ENCODE measurements around the gene MAP4K4.

Gene MAP4K4

GRCh38 chr2:101794141-101794540, 96.6 kb downstream of the MAP4K4 start:
- H3K4me1 ChIP-seq (ENCODE audit: control insufficient read depth, insufficient read depth, low read length): no peaks in the 10 kb centered on the region
- no peaks in the 10 kb centered on the region for H3K27me3 ChIP-seq (ENCODE audit: control insufficient read depth in 1 of 2, insufficient read depth in 2 of 2, low read length in 2 of 2)
- no peaks in the 10 kb centered on the region for H3K9me3 ChIP-seq (ENCODE audit: control insufficient read depth in 2 of 2, low read length in 2 of 2)
- H3K4me3 ChIP-seq (ENCODE audit: low read length in 2 of 2): no peak overlapping the region
- no peaks in the 10 kb centered on the region for H3K36me3 ChIP-seq (ENCODE audit: control insufficient read depth in 2 of 2, insufficient read depth in 2 of 2, low read length in 2 of 2)
- H3K27ac ChIP-seq (ENCODE audit: low read length): no peak overlapping the region
- no peak overlapping the region for H3K9ac ChIP-seq (ENCODE audit: low read length in 2 of 2)

DNA sequence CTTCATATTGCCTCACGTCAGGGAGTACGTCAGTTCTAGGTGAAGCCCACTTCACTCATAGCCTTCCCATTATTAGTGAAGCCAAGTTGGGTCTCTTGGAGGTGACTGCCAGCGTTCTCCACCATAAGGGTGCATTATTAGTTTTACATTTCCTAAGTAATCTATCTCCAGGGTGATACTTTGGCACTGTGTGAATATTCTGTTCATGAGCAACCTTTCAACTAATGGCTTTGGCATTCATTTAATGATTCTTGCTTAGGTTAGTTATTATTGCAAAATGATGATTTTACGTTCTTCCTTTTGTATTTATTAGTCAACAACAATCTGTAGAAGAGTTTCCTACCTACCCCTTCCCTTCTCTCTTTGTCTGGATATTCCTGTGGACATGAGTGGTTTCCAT, 97.5 kb downstream of the MAP4K4 start:
- Histone ChIP-seq H3K9me3 (ENCODE audit: control insufficient read depth in 2 of 2, low read length in 2 of 2) (no peaks in the 10 kb centered on the region), H3K27ac (ENCODE audit: low read length) (no peak overlapping the region), H3K9ac (ENCODE audit: low read length in 2 of 2) (no peak overlapping the region), H3K27me3 (ENCODE audit: control insufficient read depth in 1 of 2, insufficient read depth in 2 of 2, low read length in 2 of 2) (no peaks in the 10 kb centered on the region), H3K4me3 (ENCODE audit: low read length in 2 of 2) (no peak overlapping the region), H3K4me1 (ENCODE audit: control insufficient read depth, insufficient read depth, low read length) (no peaks in the 10 kb centered on the region), H3K36me3 (ENCODE audit: control insufficient read depth in 2 of 2, insufficient read depth in 2 of 2, low read length in 2 of 2) (no peaks in the 10 kb centered on the region)

- Histone ChIP-seq H3K36me3 (ENCODE audit: control insufficient read depth in 2 of 2, insufficient read depth in 2 of 2, low read length in 2 of 2) (no peaks in the 10 kb centered on the region), H3K4me1 (ENCODE audit: control insufficient read depth, insufficient read depth, low read length) (peaks cover 5% of the 10 kb centered on the region), H3K4me3 (ENCODE audit: low read length in 2 of 2) (no peak overlapping the region), H3K9ac (ENCODE audit: low read length in 2 of 2) (no peak overlapping the region), H3K27ac (ENCODE audit: low read length) (no peak overlapping the region), H3K9me3 (ENCODE audit: control insufficient read depth in 2 of 2, low read length in 2 of 2) (no peaks in the 10 kb centered on the region), H3K27me3 (ENCODE audit: control insufficient read depth in 1 of 2, insufficient read depth in 2 of 2, low read length in 2 of 2) (no peaks in the 10 kb centered on the region)
These were observed 99.5 kb downstream of the MAP4K4 start for GRCh38 chr2:101796825-101797600.

- Histone ChIP-seq H3K4me1 (ENCODE audit: control insufficient read depth, insufficient read depth, low read length) (peaks cover 23% of the 10 kb centered on the region), H3K9ac (ENCODE audit: low read length in 2 of 2) (no peak overlapping the region), H3K27ac (ENCODE audit: low read length) (no peak overlapping the region), H3K27me3 (ENCODE audit: control insufficient read depth in 1 of 2, insufficient read depth in 2 of 2, low read length in 2 of 2) (no peaks in the 10 kb centered on the region), H3K9me3 (ENCODE audit: control insufficient read depth in 2 of 2, low read length in 2 of 2) (no peaks in the 10 kb centered on the region), H3K4me3 (ENCODE audit: low read length in 2 of 2) (no peak overlapping the region), H3K36me3 (ENCODE audit: control insufficient read depth in 2 of 2, insufficient read depth in 2 of 2, low read length in 2 of 2) (no peaks in the 10 kb centered on the region)
These were observed 104.0 kb downstream of the MAP4K4 start for GRCh38 chr2:101801496-101801895.

DNA sequence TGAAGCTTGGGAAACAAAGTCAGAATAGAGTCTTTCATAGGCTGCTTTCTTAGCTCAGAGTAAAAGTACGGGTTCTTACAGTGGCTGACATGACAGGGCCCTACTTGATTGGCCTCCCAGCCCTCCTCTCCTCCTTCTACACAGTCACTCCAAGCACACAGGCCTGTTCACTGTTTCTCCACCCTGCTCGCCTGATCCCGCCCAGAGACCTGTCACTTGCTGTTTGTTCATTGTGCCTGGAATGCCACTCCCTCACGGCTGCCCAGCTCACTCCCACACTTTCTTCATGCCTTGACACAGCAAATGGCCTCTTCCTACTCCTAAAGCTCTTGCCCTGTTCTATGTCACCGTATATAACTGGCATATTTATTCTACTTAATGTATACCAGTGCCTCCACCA, 104.8 kb downstream of the MAP4K4 start:
- H3K36me3 ChIP-seq (ENCODE audit: control insufficient read depth in 2 of 2, insufficient read depth in 2 of 2, low read length in 2 of 2): no peaks in the 10 kb centered on the region
- no peak overlapping the region for H3K27ac ChIP-seq (ENCODE audit: low read length)
- H3K9ac ChIP-seq (ENCODE audit: low read length in 2 of 2): no peak overlapping the region
- H3K4me3 ChIP-seq (ENCODE audit: low read length in 2 of 2): no peak overlapping the region
- no peaks in the 10 kb centered on the region for H3K27me3 ChIP-seq (ENCODE audit: control insufficient read depth in 1 of 2, insufficient read depth in 2 of 2, low read length in 2 of 2)
- H3K4me1 ChIP-seq (ENCODE audit: control insufficient read depth, insufficient read depth, low read length): peaks cover 23% of the 10 kb centered on the region
- no peaks in the 10 kb centered on the region for H3K9me3 ChIP-seq (ENCODE audit: control insufficient read depth in 2 of 2, low read length in 2 of 2)

DNA sequence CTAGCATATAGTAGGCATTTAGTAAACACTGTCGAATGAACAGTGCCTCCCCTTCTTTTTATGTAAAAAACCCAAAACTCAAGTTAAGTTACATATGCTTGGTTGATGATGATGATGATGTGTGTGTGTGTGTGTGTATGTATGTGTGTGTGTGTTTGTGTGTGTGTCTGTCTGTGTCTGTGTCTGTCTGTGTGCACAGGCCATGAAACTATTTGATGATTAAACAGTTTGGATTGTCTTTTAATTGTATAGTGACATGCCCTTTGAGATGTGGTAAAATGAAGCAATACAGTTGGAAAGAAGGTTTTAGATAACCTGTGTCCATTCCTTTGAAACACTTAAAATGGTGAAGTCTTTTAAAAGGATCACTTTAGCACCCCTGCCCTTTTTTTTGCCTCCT, 105.6 kb downstream of the MAP4K4 start:
- Histone ChIP-seq H3K9me3 (ENCODE audit: control insufficient read depth in 2 of 2, low read length in 2 of 2) (no peaks in the 10 kb centered on the region), H3K9ac (ENCODE audit: low read length in 2 of 2) (no peak overlapping the region), H3K4me3 (ENCODE audit: low read length in 2 of 2) (no peak overlapping the region), H3K4me1 (ENCODE audit: control insufficient read depth, insufficient read depth, low read length) (peaks cover 26% of the 10 kb centered on the region), H3K27me3 (ENCODE audit: control insufficient read depth in 1 of 2, insufficient read depth in 2 of 2, low read length in 2 of 2) (no peaks in the 10 kb centered on the region), H3K27ac (ENCODE audit: low read length) (no peak overlapping the region), H3K36me3 (ENCODE audit: control insufficient read depth in 2 of 2, insufficient read depth in 2 of 2, low read length in 2 of 2) (no peaks in the 10 kb centered on the region)

DNA sequence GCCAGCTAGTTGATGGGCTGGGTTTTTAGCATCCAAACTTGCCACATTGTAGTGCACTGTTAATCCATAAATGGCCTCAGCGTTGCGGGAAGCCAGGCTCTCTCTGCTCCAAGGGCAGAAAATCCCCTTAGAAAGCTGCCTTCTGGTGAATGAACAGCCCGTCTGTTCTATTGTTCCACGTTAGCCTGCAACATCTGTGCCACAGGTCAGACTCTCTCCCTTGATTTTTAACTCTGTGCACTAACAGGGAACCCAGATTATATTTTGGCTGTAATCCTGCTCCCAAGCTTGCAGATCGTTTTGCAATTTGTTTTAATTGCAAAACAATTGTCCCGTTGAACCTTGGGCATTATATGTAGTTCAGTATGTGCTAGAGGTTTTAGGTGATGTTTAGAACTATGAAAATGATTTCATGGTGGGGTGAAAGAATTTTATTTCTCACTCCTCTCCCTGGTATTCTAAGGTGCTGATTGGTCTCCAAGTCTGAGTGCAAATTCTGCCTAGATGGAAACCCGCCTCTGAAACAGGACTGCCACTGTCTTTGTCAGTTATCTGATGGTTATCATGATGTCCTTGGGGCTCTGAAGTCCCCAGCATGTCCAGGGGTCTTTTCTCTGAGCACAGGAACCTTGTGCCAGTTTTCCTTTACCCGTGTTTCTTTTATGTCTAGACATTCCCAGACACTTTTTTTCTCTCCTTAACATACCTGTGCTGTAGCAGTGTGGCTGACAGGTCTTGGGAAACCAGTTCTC, 106.6 kb downstream of the MAP4K4 start:
- H3K4me1 ChIP-seq (ENCODE audit: control insufficient read depth, insufficient read depth, low read length): peaks cover 27% of the 10 kb centered on the region
- no peak overlapping the region for H3K4me3 ChIP-seq (ENCODE audit: low read length in 2 of 2)
- no peaks in the 10 kb centered on the region for H3K27me3 ChIP-seq (ENCODE audit: control insufficient read depth in 1 of 2, insufficient read depth in 2 of 2, low read length in 2 of 2)
- H3K9me3 ChIP-seq (ENCODE audit: control insufficient read depth in 2 of 2, low read length in 2 of 2): no peaks in the 10 kb centered on the region
- H3K9ac ChIP-seq (ENCODE audit: low read length in 2 of 2): no peak overlapping the region
- no peaks in the 10 kb centered on the region for H3K36me3 ChIP-seq (ENCODE audit: control insufficient read depth in 2 of 2, insufficient read depth in 2 of 2, low read length in 2 of 2)
- H3K27ac ChIP-seq (ENCODE audit: low read length): no peak overlapping the region

DNA sequence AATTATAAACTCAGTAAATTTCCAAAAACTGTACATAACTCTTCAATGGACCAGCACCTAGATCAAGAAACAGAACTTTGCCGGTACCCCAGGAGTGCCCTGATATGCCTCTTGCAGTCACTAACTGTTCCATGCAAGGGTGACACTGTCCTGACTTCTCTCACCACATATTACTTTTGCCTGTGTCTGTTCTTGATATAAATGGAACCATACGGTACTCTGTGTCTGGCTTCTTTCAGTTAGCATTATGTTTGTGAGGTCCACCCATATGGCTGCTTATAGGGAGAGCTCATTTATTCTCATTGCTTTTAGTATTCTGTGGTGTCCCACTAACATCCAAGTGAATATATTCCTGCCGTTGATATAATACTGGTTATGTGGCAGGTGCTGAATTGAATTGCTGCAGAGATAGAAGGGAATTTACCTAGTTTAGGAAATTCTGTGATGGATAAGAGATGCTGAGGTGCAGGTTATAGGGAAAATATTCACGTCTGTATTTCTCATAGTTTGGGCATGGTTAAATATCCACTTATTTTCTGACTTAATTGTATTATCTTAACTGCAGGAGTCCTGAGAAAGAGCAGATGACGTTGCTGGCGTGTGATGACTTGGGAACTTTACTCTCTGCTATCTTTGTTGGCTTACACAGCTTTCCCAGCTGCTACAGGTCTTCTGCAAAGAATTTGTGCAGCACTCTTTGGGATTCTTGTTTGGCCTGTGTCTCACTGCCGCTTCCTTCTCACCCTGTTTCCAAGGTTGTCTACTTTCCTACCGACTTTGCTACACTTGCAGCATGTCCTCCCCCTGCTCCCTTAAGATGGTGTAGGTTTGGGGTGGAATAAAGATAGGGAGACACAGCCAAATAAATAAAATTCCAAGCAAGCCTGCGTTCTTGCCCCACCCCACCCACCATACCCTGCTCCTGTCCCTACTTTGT, 107.9 kb downstream of the MAP4K4 start:
- H3K4me1 ChIP-seq (ENCODE audit: control insufficient read depth, insufficient read depth, low read length): peaks cover 27% of the 10 kb centered on the region
- H3K27ac ChIP-seq (ENCODE audit: low read length): no peak overlapping the region
- H3K36me3 ChIP-seq (ENCODE audit: control insufficient read depth in 2 of 2, insufficient read depth in 2 of 2, low read length in 2 of 2): no peaks in the 10 kb centered on the region
- no peaks in the 10 kb centered on the region for H3K9me3 ChIP-seq (ENCODE audit: control insufficient read depth in 2 of 2, low read length in 2 of 2)
- no peaks in the 10 kb centered on the region for H3K27me3 ChIP-seq (ENCODE audit: control insufficient read depth in 1 of 2, insufficient read depth in 2 of 2, low read length in 2 of 2)
- H3K4me3 ChIP-seq (ENCODE audit: low read length in 2 of 2): no peak overlapping the region
- no peak overlapping the region for H3K9ac ChIP-seq (ENCODE audit: low read length in 2 of 2)

GRCh38 chr2:101806123-101806522, 108.6 kb downstream of the MAP4K4 start:
- H3K4me3 ChIP-seq (ENCODE audit: low read length in 2 of 2): no peak overlapping the region
- no peak overlapping the region for H3K9ac ChIP-seq (ENCODE audit: low read length in 2 of 2)
- peaks cover 26% of the 10 kb centered on the region for H3K4me1 ChIP-seq (ENCODE audit: control insufficient read depth, insufficient read depth, low read length)
- H3K9me3 ChIP-seq (ENCODE audit: control insufficient read depth in 2 of 2, low read length in 2 of 2): no peaks in the 10 kb centered on the region
- no peaks in the 10 kb centered on the region for H3K36me3 ChIP-seq (ENCODE audit: control insufficient read depth in 2 of 2, insufficient read depth in 2 of 2, low read length in 2 of 2)
- H3K27me3 ChIP-seq (ENCODE audit: control insufficient read depth in 1 of 2, insufficient read depth in 2 of 2, low read length in 2 of 2): no peaks in the 10 kb centered on the region
- H3K27ac ChIP-seq (ENCODE audit: low read length): no peak overlapping the region

- H3K27me3 ChIP-seq (ENCODE audit: control insufficient read depth in 1 of 2, insufficient read depth in 2 of 2, low read length in 2 of 2): no peaks in the 10 kb centered on the region
- H3K9me3 ChIP-seq (ENCODE audit: control insufficient read depth in 2 of 2, low read length in 2 of 2): no peaks in the 10 kb centered on the region
- H3K36me3 ChIP-seq (ENCODE audit: control insufficient read depth in 2 of 2, insufficient read depth in 2 of 2, low read length in 2 of 2): no peaks in the 10 kb centered on the region
- no peak overlapping the region for H3K27ac ChIP-seq (ENCODE audit: low read length)
- H3K9ac ChIP-seq (ENCODE audit: low read length in 2 of 2): no peak overlapping the region
- H3K4me1 ChIP-seq (ENCODE audit: control insufficient read depth, insufficient read depth, low read length): peaks cover 27% of the 10 kb centered on the region
- no peak overlapping the region for H3K4me3 ChIP-seq (ENCODE audit: low read length in 2 of 2)
These were observed 109.2 kb downstream of the MAP4K4 start for GRCh38 chr2:101806701-101807100.

All from stomach smooth muscle (tissue), 2 donors.